GM21786 (cell line): ENCODE measurements around the gene PLAU.
"Not testable (repeated sequence)": the region's sequence is repeated elsewhere in the genome, so short reads cannot be mapped to it uniquely, and the experiment has no call there.

Experiments
- ATAC-seq: cut with Tn5 transposase; IDR thresholded peaks from one replicate; pipeline ENCODE4 v1.9.1; 2021; ENCODE audit not compliant: unreplicated experiment

The PLAU gene

DNA sequence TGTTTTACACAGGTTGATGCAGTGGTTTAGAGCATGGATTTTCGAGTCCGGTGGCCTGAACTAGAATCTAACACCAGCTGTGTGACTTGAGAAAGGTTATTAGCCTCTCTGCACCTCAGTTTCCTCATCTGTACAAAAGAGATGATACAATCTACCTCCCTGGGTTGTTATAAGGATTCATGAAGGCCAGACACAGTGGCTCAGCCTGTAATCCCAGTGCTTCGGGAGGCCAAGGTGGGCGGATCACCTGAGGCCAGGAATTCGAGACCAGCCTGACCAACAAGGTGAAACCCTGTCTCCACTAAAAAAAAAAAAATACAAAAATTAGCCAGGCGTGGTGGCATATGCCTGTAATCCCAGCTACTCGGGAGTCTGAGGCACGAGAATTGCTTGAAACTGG, 8.5 kb downstream of the PLAU start:
- ATAC-seq = not testable (repeated sequence)

DNA sequence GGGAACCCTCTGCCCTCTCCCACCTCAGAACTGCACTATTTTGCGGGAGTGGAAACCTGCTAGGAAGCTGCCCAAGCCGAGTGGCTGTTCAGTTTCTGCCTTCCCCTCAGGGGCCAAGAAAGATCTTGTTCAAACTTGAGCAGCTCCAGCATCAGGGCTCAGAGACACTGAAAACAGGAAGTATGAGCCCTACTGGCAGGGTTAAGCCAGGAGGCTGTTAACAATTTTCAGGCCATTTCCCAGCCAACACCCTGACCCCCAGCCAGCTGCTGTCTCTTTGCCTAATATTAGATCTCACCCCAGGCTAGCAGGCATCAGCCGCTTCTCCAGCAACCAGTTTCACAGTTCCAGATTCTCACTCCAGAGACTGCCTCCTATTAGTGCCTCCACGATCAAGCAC, 9.2 kb downstream of the PLAU start:
- ATAC-seq = no peak

DNA sequence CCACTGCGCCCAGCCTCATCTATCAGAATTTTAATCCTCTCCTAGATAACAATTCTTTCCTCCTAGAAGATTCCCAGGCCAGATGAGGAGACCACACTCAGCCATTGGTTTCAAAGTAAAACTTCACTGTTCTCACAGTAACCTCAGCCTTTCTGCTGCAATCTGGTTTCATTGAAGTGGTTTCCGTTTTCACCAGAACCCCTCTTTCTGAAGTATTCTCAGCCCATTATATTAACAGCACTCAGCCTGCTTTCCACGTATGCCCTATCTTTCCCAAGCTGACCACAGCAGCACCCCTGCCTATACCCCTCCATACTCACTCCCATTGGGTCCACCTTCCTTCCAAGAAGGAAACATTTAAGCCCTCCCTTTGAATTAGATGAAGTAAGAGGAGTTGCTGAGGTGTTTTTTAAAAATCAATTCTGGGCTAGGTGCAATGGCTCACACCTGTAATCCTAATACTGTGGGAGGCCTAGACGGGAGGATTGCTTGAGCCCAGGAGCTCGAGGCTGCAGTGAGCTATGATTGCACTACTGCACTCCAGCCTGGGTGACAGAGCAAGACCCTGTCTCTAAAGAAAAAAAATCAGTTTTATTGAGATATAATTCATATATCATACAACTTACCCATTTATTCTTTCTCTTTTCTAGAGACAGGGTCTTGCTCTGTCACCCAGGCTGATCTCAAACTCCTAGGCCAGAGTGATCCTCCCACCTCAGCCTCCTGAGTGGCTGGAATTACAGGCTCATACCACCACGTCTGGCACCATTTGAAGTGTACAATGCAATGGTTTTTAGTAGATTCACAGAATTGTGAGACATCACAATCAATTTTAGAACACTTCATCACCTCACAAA, 11.3 kb downstream of the PLAU start:
- no peak for ATAC-seq

DNA sequence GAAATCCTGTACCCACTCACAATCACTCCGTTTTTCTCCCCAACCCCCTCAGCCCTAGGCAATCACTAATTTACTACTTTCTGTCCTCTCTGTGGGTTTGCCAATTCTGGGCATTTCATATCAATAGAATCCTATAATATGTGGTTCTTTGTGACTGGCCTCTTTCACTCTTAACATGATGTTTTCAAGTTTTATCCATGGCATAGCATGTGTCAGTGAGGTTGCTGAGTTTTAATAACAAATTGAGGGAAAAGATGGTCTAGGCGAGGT, 11.9 kb downstream of the PLAU start:
- ATAC-seq = no peak

DNA sequence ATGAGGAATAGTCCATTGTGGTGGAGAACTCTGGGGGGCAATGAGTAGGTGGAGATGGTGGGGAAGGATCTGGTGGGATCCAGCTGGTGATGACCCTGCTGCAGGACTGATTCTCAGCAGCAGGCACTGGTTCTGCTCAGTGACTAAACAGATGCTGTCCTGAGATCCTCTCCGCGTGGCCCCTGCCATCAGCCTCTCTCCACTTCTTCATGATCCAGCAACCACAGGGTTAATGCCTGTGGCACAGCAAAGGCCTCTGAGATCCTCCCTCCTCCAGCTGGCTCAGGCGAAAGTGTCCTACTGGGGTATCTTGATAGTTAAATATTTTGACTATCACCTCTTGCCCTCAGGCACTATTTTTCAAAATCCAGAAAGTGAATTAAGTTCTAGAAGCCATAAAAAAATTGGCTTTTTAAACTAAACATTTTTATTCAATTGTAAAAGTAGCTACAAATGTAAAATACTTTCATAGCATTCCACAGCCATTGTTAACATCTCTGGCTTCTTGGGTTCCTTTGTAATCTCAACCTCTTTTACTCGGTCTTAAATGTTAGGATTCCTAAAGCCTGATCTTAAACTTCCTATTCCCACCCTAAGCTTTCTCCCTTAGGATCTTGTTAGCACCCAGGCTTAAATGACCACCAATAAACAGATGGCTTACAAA, 13.1 kb downstream of the PLAU start:
- no peak for ATAC-seq

DNA sequence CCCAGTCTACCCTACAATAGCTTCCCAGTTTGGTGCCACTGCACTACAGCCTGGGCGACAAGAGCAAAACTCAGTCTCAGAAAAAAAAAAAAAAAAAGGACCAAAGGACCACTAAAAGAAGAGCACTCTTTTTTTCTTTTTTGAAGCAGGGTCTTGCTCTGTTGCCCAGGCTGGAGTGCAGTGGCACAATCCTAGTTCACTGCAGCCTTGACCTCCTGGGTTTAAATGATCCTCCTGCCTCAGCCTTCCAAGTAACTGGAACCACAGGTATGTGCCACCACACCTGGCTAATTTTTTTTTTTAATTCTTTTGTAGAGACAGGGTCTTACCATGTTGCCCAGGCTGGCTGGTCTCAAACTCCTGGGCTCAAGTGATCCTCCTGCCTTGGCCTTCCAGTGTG, 14.0 kb downstream of the PLAU start:
- ATAC-seq = no peak

DNA sequence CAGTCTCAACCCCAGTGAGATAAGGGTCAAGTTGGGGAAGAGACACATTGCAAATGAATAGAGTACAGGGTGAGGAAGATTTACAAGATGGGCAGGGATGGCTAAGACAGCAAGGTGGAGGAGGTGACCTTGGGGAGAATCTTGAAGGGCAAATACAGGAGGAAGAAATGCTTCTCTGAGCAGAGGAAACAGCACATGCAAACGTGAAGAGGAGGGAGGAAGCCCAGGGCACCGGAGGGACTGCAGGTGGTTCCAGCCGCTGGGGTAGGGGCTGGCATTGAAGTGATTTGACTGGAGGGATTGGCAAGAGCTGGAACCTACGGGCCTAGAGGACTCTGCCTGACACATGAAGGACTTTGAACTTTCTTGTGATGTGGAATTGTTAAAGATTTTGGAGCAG, 14.6 kb downstream of the PLAU start:
- no peak for ATAC-seq

DNA sequence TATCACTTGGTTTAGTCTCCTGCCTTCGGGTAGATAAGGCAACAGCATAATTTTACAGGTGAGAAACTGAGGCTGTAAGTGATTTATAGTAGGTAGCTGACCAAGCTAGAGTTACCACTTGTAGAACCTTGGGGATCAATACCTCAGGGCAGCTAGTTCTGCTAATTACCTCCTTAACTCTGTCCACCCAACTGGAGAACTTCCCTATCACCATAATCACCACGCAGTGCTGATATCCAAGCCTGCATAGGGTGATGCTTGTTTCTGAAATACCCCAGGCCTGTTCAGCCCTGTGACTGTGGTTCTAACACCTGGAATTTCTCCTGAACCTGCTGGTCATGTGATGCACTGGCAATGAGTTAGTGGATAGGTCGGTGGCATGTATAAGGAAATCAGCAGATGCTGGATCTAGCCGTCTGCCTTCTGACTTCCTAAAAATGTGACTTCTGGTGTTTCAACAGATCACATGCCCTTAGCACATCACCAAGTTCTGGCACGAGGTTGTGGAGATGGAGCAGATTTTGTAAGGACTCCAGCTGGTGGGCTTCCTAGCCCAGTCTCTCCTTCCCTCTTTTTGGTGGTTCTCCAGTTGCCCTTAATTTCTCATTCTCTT, 15.3 kb downstream of the PLAU start:
- ATAC-seq = no peak

DNA sequence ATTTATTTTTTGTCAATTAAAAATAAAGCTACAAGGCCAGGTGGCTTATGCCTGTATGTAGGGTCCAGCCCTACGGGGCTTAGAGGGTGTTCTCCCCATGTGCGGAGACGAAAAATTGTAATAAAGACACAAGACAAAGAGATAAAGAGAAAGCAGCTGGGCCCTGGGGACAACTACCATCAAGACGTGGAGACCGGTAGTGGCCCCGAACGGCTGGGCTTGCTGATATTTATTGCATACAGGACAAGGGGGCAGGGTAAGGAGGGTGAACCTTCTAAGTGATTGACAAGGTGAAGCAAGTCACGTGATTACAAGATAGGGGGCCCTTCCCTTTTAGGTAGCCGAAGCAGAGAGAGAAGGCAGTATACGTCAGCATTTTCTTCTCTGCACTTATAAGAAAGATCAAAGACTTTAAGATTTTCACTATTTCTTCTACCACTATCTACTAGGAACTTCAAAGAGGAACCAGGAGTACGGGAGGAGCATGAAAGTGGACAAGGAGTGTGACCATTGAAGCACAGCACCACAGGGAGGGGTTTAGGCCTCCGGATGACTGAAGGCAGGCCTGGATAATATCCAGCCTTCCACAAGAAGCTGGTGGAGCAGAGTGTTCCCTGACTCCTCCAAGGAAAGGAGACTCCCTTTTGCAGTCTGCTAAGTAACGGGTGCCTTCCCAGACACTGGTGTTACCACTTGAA, 19.8 kb downstream of the PLAU start:
- ATAC-seq = not testable (repeated sequence)

DNA sequence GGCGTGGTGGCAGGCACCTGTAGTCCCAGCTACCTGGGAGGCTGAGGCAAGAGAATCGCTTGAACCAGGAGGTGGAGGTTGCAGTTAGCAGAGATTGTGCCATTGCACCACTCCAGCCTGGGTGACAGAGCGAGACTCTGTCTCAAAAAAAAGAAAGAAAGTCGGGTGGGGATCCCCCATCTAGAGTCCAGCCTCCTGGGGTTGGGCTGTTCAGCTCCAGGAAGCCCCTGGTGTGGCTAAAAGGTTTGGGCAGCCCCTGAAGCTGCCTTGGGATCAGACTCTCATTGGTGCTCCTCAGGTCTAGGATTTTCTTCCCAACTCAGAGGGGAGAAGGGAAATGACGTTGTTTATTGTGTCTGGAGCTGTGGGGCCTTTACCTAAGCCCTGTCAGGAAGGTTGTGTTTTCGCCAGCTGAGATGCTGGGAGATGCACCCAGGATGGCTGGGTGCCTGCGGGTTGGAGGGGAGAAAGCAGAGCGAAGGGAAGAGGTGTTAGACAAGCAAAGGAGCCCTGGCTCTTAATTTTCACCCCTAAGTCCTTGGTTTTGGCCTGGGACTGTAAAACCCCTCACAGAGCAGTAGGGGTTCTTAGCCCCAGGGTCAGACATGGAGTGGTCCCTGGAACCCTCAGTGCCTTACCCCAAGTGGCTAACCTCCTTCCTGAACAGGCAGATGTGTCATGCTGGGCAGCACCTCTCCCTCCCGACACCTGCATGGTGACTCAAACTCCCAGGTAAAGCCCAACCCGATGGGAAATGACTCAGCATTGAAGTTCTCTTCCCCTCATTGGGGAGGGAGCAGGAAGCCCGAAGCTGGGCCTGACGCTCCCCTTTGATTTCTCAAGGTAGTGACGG, 21.1 kb downstream of the PLAU start:
- ATAC-seq = peak; percentile 68

DNA sequence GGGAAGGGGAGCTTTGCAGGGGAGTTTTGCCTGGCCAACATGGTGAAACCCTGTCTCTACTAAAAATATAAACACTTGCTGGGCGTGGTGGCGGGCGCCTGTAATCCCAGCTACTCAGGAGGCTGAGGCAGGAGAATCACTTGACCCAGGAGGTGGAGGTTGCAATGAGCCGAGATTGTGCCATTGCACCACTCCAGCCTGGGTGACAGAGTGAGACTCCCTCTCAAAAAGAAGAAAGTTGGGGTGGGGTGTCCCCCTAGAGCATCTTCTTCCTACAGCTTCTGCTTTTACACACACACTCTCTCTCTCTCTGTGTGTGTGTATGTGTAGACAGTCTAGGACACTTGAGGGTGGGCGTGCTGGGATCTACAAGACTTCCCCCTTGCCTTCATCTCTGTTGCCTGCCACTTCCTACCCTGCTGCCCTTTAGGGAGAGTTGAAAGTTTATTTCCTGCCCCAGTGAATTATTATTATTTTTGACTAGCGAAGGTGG, 21.7 kb downstream of the PLAU start:
- no peak for ATAC-seq

DNA sequence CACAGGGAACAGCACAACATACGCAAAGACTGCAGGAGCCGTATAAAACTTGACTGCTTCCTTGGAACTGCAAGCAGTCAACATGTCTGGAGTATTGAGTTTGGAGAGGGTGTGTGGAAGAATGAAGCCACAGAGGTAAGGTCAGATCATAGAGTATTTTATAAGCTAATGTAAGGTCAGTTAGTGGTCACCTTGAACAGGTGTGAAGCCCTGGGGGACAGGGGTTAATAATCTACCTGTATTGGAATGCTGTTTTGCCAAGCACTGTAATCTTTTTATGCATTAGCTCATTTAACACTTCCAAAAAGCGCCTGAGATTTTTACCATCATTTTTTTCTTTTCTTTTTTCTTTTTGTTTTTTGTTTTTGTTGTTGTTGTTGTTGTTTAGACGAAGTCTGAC, 23.1 kb downstream of the PLAU start:
- no peak for ATAC-seq

DNA sequence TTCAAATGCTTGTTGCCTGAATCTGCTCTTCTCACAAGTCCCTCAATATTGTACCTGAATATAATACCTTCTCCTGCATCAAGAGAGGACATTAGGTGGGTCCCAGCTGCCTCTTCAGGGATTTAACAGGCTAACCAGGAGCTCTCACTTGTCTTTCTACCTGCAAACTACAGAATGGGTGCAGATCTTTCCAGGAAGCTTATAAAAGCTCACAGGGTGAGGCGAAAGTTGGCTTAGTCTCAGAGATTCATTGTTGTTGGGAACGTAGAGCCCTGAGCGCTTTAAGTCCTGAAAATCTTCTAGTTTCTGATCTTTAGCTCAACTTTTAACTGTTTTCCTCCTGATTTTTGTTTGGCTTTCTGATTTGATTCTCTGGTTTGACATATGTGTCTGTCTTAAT, 25.0 kb downstream of the PLAU start:
- no peak for ATAC-seq

DNA sequence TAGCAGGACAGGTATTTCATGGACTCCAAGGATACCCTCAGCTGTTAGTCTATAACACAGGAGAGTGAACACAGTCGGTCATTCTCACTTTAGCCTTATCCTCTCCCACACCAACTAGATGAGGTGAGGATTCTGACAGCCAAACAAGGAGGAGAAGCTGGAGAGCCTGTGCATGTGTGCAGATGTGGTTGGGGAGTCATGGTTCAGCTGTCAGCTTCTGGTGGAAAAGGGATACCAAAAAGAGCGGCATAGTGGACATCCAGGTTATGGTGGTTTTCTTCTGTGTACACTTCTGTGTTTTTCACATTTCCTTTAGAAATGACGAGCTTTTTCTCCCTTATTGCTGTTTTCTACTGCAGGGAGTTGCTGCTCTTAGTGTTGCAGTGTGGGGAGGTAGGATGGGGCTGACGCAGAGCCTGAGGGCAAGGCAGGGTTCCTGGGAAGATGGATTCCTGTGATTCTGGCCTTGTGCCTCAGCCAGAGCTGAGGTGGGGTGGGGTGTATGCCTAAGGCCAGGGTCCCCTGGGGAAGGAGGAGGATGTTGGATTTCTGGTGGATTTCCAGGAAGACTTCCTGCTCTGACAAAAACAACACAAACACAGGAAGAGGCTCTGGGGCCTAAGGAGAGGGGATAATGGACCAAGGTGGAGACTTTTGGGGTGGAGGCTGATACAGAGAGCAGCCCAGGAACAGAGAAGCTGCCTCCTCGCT, 26.6 kb downstream of the PLAU start:
- ATAC-seq = no peak

DNA sequence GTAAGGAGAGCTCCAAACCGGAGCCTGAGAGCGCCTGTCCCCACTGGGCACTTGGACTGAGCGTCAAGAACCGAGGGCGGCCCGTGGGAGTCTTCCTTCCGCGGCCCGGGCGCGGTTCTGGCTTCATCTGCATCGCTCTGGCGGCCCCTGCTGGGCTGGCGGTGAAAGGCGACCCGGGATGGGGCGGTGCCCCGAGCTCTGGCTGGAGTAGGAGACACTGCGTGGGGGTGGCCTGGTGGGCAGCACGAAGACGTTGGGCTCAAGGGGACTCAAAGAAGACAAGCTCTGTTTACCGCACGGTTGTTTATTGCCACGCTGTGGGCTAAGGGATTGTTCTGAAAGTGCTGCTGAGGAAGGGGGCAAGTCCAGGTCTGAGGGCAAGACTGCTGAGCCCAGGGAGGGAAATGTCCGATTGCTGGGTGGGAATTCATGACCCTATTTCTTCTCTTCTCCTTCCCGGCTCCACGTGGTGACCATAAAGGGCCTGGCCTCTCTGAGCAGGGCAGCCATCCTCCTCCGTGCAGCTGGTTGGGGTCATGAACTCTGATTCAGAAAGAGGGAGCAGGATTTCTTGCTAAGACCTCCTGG, 29.8 kb downstream of the PLAU start:
- ATAC-seq = no peak

DNA sequence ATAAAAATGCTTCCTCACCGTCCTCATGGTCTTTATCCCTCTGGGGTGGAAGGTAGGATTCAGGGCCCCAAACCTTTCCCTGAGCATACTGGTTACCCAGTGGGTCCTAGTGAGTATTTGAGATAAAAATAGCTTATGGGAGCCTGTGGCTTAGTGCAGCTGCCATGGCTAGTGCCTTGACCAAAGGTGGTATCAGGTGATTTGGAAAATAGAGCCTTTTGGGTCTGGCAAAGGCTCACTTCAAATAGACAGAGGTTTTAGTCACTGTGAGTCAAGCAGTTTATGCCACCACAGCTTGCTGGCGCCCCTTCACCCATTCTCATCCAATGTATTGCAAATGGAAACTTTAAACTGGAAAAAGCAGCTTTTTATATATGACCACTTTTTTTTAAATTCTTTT, 30.4 kb downstream of the PLAU start:
- ATAC-seq = no peak

DNA sequence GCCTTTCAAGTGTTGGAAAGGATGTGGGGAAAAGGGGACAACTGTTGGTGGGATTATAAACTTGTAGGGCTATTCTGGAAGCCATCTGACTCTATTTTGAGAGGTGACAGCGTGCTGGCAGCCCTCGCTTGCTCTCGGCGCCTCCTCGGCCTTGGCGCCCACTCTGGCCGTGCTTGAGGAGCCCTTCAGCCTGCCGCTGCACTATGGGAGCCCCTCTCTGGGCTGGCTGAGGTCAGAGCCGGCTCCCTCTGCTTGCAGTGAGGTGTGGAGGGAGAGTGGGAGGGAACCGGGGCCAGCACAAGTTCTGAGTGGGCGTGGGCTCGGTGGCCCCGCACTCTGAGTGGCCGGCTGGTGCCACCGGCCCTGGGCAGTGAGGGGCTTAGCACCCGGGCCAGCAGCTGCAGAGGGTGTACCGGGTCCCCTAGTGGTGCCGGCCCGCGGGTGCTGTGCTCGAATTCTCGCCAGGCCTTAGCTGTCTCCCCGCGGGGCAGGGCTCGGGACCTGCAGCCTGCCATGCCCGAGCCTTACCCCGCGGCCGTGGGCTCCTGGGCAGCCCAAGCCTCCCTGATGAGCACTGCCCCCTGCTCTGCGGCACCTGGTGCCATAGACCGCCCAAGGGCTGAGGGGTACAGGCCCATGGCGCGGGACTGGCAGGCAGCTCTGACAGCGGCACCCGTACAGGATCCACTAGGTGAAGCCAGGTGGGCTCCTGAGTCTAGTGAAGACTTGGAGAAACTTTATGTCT, 33.6 kb downstream of the PLAU start:
- no peak for ATAC-seq

DNA sequence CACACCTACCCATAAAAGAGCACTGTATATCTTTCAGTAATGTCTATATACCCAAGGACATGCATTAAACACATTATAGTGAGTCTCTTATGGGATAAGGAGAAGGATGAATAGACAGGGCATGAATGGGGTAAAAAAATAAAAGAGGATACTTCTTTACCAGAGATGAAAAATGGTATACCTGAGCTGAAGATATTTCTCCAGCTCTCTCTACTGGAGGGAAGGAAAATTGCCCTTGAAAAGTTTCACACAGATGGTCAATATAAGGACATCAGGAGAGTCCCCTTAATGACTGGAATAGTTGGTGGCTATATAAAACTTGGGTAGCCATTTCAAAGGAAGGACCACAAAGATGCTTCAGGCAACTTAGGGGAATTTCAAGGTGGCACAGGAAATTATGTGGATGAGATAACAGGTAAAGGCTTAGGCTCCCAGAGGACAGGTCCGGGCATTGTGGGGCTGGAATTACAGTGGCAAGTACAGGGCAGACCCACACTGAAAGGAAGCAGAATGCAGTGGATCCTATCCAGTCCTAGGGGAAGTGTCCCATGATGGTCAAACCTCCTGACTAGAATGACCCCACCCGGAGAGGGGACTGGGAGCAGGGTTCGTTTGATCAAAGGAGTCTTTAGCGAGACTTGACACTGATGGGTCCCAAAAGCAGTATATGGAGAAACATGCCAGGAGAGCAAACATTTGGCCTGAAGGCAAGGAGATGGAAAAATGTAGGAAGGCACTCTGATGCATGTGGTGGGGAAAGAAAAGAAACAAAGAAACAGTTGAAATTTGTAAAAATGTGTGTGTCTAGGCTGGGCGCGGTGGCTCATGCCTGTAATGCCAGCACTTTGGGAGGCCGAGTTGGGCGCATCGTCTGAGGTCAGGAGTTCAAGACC, 35.6 kb downstream of the PLAU start:
- ATAC-seq = no peak
